Ovary (tissue), 3 donors: ENCODE results near the gene AP1S1.

Experiments
- POLR2A ChIP-seq: fragments of 450-650 bp; IDR thresholded peaks from one replicate; pipeline ENCODE4 v1.6.1; 2017; ENCODE audit warnings: antibody characterized with exemption, mild to moderate bottlenecking, moderate library complexity
- TF ChIP-seq, protein P1 (sequence below), 3 donors: fragments of 450-650 bp in 2 of 3; fragments of 200-600 bp in 1 of 3; IDR thresholded peaks; one replicate each; pipeline versions ENCODE4 v1.5.1 to v1.8.0; 2016 to 2022; ENCODE audit warnings: antibody characterized with exemption in 3 of 3, mild to moderate bottlenecking in 1 of 3
- donor health status: DM: no; HTN: no; CAD: no.

GRCh38 chr7:101180130-101180755 lies 26.0 kb downstream of the AP1S1 start, which contains the start of gene NAT16:
- TF ChIP-seq, protein P1, sequence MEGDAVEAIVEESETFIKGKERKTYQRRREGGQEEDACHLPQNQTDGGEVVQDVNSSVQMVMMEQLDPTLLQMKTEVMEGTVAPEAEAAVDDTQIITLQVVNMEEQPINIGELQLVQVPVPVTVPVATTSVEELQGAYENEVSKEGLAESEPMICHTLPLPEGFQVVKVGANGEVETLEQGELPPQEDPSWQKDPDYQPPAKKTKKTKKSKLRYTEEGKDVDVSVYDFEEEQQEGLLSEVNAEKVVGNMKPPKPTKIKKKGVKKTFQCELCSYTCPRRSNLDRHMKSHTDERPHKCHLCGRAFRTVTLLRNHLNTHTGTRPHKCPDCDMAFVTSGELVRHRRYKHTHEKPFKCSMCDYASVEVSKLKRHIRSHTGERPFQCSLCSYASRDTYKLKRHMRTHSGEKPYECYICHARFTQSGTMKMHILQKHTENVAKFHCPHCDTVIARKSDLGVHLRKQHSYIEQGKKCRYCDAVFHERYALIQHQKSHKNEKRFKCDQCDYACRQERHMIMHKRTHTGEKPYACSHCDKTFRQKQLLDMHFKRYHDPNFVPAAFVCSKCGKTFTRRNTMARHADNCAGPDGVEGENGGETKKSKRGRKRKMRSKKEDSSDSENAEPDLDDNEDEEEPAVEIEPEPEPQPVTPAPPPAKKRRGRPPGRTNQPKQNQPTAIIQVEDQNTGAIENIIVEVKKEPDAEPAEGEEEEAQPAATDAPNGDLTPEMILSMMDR (IDR thresholded peaks at IDR 0.05), result no peak
- TF ChIP-seq POLR2A, result no peak
